GM21529 (cell line): Measurements from ENCODE around the gene PDGFRB.
A peak's percentile ranks its signal among the peaks of the same experiment; 100 is the strongest.

Experiments
- ATAC-seq: cut with Tn5 transposase; IDR thresholded peaks from one replicate; pipeline ENCODE4 v1.9.1; 2021; ENCODE audit not compliant: unreplicated experiment

PDGFRB gene

DNA sequence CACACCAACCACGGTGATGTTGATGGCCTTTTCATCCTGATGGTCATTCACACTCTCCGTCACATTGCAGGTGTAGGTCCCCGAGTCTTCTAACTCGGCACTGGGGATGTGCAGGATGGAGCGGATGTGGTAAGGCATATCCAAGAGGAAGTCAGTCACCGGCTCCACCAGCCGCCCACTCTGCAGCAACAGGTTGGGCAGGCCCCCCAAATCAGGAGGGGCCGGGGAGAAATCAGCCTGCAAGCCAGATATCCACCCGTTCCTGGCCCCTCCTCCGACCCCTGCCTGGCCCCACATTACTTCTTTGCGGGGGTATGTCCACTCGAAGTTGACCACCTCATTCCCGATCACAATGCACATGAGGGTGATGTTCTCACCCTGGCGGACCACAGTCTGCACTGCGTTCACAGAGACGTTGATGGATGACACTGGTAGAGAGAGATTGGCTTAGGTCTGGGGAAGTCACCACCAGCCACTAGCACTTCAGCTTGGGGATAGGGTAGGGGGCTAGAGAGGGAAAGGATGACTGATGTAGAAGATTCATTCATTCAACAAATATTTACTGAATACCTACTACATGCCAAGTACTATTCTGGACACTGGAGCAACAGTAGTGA, 22.0 kb downstream of the PDGFRB start:
- no peak for ATAC-seq

DNA sequence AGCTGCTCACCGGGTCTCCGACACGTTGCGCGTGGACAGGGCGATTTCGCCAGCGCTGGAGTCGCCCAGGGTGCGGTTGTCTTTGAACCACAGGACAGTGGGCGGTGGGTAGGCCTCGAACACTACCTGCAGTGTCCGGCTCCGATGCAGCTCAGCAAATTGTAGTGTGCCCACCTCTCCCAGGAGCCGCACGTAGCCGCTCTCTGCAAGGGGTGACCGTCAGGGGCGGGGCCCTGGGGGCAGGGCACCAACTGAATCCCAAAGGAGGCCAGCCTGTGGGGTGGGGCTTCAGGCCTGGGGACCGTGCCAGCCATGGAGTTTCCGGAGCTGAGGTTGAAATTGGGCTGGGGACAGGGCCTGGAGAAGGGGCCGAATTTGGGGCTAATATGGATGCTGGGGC, 22.9 kb downstream of the PDGFRB start:
- no peak for ATAC-seq

DNA sequence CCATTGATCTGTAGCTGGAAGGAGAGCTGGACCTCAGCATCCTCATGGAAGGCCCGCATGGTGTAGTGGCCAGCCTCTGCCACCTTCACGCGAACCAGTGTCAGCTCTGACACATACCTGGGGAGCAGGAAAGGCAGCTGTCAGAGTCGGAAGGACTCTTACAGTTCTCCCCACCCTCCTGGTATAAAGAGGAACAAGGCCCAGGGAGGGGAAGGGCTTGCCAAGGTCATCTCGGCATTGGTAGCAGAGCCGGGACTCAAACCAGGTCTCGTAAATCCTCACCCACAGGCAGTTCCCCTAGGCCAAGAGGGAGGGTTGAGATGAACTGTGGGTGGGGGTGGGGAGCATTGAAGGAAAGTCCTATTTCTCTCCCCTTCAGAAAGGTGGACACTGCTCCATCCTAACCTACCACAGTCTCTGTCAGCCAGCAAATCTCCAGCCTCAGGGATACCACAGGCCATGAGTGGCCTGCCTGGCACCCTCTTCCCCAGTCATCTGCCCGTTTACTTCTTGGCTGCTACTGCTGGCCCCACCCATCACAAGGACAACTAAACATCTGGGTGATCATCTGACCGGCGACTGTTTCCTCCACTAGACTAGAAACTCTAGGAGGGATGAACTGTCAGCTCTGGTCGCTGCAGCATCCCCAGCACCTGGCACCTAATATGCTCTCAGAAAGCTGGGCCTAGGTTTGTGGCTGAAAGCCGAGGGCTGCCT, 23.5 kb downstream of the PDGFRB start:
- ATAC-seq = no peak

DNA sequence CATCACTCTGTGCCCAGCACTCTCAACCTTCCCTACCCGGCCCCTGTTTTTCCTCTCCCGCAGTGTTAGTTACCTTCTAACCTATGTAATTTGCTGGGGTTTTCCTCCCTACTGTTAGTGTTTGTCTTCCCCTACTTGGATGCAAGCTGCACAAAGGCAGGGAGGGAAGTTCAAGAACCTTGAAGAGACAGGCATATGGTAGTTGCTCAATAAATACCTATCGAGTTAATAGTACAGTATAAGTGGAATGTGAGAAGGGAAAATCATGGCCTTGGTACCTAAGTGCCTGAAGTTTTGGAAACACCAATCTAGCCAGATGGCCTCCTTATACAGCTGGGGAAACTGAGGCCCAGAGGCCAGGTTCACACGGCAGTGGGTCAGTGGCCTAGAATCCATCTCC, 24.2 kb downstream of the PDGFRB start:
- ATAC-seq = no peak

DNA sequence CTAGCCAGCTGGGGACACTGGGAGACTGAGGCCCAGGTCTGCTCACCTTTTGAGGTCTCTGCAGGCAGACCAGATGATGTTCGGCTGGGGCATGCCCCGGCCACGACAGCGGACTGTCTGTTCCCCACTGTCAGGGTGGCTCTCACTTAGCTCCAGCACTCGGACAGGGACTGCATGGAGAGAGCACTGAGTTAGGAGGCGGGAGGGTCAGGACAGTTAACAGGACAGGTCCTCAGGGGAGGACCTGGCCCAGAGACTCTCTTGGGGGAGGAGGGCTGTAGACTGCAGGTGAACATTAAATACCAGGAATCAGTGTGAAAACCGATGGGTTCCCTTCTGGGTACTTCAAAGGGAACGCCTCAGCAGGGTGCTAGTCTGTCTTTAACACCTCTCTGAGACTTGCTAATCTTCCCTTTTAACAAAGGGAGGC, 25.1 kb downstream of the PDGFRB start:
- ATAC-seq = no peak

DNA sequence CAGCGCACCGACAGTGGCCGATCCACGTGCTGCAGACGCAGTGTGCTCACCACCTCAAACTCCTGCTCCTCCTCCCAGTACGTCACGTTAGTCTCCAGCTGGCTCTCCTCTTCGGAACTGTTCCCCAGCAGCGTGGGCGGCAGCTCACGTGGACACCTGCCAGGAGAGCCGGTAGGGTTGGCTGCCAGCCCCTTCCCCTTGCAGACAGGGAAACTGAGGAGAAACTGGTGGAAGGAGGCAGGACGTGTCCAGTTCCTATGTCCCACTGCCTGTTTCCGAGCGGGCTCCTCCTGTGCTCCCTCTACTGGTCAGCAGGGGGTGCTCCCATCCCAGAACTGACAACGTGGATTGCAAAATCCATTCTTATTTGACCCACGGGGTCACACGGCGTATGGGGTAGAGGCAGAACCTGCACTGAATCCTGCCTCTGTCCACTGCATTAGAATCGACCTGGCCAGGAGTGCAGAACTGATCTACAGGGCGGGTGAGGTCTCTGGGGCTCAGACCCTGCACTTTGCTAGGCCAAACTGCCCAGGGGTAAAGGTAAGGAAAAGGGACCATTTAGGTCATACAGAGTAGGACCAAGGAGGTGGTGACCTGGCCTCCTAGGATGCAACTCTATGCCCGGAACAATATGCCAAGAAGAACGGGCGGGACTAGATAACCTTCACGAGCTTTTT, 25.7 kb downstream of the PDGFRB start:
- ATAC-seq = no peak

DNA sequence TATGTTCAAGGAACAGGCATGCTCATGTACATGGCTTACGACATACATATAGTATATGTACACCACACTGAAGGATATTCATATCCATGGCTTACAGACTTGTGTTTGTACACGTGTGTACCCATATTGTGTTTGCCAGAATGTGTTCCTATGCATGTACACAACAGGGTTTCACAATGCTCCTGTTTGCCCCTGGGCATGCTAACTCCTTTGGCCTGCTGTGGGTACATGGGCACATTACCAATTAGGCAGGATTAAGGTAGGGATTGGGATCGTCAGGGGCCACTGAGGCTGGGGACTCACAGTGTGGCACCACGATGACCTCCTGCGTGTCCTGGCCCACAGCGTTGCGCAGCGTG, 26.2 kb downstream of the PDGFRB start:
- ATAC-seq = no peak

DNA sequence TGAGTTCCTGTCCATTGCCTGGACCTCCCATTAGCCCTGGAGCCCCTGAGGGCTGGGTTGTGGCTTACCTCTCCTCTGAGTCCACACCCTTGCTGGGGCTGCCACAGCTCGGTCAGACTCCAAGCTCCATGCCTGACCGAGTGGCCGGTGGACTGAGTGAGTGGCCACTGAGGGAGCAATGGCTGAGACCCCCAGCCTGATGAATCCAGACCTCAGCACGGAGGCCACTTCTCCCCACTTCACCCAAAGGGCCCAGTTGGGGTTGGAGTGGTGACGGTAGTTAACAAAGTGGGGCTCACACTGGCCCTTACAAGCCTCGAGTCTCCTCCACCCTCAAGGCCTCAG, 28.8 kb downstream of the PDGFRB start:
- ATAC-seq = no peak

DNA sequence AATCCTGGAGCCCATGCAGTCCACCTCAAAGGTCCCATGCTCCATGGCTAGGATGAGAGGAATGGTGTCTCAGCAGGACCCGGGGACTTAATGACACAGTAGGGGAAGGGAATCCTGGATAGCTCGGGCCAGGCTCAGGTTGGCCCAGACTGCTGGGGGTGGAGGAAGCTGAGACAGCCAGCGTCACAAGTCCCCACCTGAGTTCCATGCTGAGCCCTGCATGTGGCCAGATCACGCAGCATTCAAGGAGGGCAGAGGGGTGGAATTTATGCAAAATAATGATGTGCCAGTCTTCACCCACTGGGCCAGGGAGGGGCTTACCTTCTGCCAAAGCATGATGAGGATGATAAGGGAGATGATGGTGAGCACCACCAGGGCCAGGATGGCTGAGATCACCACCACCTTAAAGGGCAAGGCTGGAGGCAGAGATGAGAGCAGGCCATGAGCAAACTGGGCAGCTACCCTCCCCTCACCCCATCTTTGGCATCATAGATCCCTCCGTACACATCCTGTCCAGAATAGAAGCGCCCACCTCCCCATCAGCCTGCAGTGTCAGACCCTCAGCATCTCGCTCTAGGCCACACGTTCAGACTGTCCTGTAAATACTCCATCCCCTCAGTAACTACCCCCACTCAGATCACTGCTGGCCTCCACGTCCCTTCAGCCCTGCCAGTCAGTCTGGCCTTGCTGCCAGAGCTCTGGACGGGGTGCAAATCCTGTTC, 29.3 kb downstream of the PDGFRB start:
- no peak for ATAC-seq

DNA sequence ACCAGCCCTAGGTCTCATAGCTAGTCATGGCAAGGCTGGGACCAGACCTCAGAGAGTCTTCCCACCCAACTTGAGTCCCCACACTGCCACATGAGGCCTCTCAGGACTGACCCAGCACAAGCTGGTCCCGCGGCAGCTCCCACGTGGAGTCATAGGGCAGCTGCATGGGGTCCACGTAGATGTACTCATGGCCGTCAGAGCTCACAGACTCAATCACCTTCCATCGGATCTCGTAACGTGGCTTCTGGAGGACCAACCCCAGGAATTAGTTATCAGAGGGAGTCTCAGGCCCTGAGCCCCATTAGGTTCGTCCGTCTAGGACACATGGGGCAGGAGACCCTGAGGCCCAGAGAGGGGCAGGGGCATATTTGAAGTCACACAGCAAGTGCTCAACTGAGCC, 30.3 kb downstream of the PDGFRB start:
- no peak for ATAC-seq

DNA sequence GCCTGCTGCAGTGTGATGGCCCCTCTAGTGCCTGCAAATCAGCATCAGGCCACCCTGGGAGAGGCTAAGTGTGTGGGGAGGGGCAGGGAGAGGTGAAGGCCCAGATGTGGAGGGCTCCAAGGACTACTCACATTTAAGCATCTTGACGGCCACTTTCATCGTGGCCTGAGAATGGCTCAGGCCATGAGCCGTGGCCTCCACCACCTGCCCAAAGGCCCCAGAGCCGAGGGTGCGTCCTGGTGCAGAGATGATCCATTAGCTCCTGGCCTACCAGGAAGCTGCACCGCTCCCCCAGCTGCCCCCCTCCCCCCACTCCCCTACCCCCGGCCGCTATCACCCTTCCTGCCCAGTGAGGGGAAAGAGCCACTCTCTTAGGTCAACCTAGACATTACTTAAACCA, 31.0 kb downstream of the PDGFRB start:
- ATAC-seq = no peak

DNA sequence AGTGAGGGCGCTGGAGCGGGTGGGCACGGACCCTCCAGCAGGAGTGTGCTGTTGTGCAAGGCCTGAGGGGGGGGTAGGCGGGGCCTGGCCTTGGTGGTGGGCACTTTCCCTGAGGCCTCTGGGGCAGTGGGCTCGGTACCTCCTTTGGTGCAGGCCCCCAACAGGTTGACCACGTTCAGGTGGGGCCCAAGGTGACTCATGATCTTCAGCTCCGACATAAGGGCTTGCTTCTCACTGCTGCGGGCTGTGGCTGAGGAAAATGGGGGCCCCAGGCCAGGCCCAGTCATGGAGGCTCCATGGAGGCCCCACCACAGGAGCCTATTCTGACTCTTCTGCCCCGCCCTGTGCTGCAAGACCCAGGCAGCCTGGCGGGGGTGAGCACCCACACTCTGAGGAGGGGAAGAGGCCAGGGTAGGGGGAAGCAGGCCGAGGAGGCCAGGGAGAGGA, 31.5 kb downstream of the PDGFRB start:
- ATAC-seq = no peak

DNA sequence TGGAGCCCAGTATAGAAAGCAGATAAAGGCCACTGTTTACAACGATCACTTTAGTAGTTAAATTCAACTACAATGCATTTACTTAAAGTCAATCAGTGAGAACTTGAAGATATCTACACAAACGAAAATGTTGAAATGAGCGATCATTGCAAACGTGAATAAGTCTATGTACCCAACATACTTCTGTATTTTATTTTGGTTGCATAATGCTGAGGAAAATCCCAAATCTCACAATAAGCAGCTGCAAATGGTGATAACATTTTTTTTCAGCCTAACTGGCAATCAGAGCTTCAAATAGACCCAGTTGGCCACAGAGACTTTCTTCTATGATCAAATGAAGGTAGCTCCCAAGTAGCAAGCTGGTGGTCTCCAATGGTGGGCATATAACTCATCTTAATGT, 32.1 kb downstream of the PDGFRB start:
- no peak for ATAC-seq

DNA sequence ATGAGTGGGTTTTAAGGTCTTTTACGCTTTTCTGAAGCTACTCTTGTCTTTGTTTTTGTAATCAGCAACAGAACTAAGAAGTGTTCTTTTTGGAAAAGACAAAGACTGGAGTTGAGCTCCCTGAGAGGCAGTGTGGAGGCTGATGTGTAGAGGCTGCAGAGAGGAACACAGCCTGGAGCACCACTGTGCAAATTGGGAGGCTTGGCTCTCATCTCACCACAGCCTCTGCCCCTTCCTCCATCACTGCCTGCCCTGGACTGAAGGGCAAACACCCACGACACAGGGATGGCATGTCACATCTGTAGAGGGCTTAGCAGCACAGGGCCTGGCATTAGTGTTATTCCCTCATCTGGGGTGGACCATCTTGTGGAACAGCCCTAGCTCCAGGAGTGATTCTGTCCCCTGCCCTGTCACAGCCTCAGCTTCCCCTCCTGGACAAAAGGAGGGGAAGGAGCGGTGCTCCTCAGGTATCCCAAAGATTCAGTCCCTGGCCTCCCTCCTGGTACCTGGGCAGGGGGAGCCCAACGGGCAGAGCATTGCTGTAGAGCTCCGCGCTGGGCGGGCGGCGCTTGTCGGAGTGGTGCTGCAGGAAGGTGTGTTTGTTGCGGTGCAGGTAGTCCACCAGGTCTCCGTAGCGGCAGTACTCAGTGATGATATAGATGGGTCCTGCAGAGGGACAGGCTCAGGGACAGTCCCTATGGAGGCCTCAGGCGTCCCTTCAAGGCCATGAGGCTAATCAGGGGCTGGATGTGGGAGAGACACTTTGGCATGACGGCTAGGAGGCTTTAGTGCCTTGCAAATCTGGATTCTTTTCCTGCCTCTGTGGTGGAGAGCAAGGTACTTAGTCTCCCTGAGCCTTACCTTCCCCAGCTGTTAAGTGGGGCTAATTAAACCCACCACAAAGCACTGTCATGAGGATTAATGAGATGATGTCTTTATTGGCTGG, 32.8 kb downstream of the PDGFRB start:
- no peak for ATAC-seq

DNA sequence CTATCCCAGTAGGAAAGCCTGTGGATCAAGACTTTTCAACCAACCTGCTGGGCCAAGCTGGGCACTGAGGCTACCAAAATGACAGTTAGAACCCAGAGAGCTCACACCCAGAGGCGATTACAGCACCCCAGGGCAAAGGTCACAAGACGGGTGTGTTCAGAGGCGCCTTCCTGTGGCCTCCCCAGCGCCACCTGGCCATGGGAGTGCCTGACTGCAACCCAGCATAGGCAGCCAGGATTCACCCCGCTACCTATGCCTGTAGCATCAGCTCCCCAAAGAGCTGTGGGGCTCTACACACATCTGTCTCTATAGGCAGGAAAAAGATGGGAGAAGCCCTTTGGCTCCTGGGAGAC, 33.5 kb downstream of the PDGFRB start:
- peak; percentile 88 for ATAC-seq

DNA sequence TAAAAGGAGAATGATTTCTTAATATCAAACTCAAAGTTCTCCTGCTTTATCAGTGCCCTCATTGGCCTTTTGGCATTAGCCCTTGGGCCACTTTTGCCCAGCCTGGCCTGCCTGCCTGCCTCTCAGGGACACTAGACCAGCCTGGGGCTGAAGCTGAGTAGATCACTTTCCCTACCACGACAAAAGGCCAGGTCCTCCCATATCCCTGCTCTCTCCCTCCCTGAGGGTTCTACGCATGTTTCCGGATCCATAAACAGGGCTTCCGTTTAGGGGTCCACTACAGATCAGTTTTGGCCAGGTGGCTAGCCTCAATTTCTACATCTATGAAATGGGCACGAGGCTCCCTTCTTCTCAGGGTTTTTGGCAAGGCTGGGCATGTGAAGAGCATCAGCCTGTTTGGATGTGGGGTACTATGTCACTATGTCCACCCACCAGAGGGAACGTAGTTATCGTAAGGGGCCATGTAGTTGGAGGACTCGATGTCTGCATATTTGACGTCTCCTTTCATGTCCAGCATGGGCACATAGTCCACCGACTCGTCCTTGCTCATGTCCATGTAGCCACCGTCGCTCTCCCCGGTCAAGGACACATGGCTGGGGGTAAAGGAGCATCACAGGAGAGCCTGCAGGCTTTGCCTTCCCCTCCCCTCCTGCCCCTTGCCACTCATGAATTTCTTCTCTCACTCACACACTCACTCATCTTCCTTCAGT, 34.0 kb downstream of the PDGFRB start:
- no peak for ATAC-seq

DNA sequence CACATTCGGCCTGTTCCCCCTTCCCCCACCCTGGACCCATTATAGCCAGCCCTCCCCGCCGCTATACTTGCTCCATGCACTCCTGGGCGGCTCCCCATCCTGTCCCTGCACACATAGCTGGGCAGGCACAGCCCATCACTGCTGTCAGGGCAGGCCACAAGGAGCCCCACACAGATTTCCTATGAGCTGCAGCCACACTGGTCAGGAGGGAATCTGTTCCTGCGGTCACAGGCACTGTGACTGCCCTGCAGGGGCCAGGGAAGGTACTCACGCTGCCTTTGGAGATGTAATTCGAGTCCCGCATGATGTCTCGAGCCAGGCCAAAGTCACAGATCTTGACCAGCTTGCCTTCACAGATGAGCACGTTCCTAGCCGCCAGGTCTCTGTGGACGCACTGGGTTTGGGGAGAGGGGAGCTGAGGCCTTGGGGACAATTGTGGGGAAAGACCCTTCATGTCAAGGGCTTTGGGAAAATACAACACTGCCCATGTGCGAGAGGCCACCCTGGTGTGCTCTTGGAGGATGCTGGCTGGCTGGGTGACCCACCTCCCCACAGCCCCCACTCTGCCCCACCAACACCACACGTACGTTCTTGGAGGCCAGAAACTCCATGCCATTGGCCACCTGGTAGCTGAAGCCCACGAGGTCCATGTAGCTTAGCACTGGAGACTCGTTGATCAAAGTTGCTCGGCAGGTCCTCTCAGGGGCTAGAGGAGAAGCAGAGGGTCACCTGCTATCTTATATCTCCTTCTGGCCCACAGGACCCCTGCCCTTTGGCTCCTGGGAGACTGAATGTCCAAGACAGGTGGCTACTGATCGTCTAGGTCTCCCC, 34.8 kb downstream of the PDGFRB start:
- no peak for ATAC-seq

DNA sequence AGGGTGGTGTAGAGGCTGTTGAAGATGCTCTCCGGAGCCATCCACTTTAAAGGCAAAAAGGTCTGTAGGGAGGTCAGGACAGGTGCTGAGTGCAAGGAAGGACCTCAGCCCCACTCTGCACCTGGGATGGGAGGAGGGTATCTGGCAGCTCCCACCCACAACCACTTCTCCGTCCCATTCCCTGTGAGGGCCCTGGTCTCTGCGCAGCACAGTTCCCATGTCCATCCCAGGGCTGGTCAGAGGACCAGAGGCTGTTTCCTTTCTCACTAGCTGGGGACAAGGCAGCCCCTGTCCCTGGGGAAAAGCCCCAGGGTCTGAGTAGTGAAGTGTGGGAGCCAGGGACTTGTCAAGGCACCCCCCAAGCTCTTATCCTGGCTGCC, 35.6 kb downstream of the PDGFRB start:
- no peak for ATAC-seq

DNA sequence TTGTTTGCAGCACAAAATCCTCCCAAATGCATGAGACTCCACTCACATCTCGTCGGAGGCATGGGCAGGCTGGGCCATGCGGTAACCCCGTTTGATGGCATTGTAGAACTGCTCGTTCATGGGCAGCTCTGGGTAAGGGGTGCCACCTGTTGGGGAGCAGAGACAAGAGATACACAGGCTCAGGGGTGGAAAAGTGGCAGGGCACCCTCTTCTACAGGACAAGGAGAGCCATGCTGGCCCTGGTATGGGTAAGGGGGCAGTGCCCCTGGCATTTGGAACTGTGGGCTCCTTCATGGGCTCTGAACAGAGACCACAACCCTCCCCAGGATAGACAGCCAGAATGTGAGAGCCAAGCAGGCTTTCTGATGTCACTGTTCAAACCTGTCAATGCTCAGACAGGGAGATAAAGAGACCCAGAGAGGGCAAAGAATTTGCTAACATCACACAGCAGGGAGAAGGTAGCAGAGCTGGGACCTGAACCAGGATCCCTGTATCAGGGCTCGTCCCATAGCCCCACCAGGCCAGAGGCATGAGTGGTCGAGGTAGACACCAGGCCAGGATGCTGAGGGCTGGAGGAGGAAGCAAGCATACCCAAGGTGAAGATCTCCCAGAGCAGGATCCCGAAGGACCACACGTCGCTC, 36.1 kb downstream of the PDGFRB start:
- no peak for ATAC-seq
